ENCODE data around the gene HCRTR1. TPM values are rescaled to one million over a fixed set of nuclear protein-coding genes. Genes with fewer than 3 reads are reported as not detected.

The HCRTR1 gene
- total RNA-seq, 2 experiments from 2014 or later = not detected

GRCh38 chr1:31671147-31671546 is 53.7 kb downstream of the HCRTR1 start:
- no peaks in the 10 kb centered on the region for H3K36me3 Mint-ChIP-seq
- peaks cover 21% of the 10 kb centered on the region for H3K27me3 Mint-ChIP-seq
- no peak overlapping the region for H3K27ac Mint-ChIP-seq
- ChIA-PET POLR2A (no interaction called here), CTCF (interaction anchor here (1.0 to 1.8 kb wide), 5 partner anchors 8 to 118 kb away, joined by 3 to 6 read pairs (median 3); no protein-coding TSS in a partner anchor)
- H3K9me3 Mint-ChIP-seq = no peaks in the 10 kb centered on the region
- intact Hi-C loops (cut with micrococcal nuclease) = no loop called here
- DNase-seq = no peak
- no peak overlapping the region for H3K4me3 Mint-ChIP-seq
- peaks cover 11% of the 10 kb centered on the region for H3K4me1 Mint-ChIP-seq (ENCODE audit: low read depth)

GRCh38 chr1:31671561-31672201 is 54.2 kb downstream of the HCRTR1 start:
- CTCF ChIA-PET = interaction anchor here (1.0 to 1.8 kb wide), 4 partner anchors 9 to 117 kb away, joined by 3 to 6 read pairs (median 4); no protein-coding TSS in a partner anchor
- H3K27ac Mint-ChIP-seq = no peak overlapping the region
- intact Hi-C loops (cut with micrococcal nuclease) = no loop called here
- no peak for DNase-seq
- H3K4me1 Mint-ChIP-seq (ENCODE audit: low read depth) = peaks cover 11% of the 10 kb centered on the region
- peaks cover 21% of the 10 kb centered on the region for H3K27me3 Mint-ChIP-seq
- no peak overlapping the region for H3K4me3 Mint-ChIP-seq
- POLR2A ChIA-PET = no interaction called here
- no peaks in the 10 kb centered on the region for H3K36me3 Mint-ChIP-seq
- H3K9me3 Mint-ChIP-seq = no peaks in the 10 kb centered on the region

- Mint-ChIP-seq H3K4me3 (no peak overlapping the region), H3K4me1 (ENCODE audit: low read depth) (peaks cover 11% of the 10 kb centered on the region), H3K27ac (no peak overlapping the region), H3K9me3 (no peaks in the 10 kb centered on the region), H3K27me3 (peaks cover 23% of the 10 kb centered on the region), H3K36me3 (no peaks in the 10 kb centered on the region)
- ChIA-PET CTCF (interaction anchor here (1.0 kb wide), 1 partner anchor 72 kb away, joined by 3 read pairs; no protein-coding TSS in a partner anchor), POLR2A (no interaction called here)
- intact Hi-C loops (cut with micrococcal nuclease) = no loop called here
- no peak for DNase-seq
Measured at GRCh38 chr1:31672986-31673385, 55.5 kb downstream of the HCRTR1 start.

- H3K36me3 Mint-ChIP-seq = no peaks in the 10 kb centered on the region
- no peak overlapping the region for H3K27ac Mint-ChIP-seq
- H3K4me3 Mint-ChIP-seq = no peak overlapping the region
- no peaks in the 10 kb centered on the region for H3K9me3 Mint-ChIP-seq
- H3K4me1 Mint-ChIP-seq (ENCODE audit: low read depth) = peaks cover 11% of the 10 kb centered on the region
- POLR2A ChIA-PET = no interaction called here
- peaks cover 23% of the 10 kb centered on the region for H3K27me3 Mint-ChIP-seq
- CTCF ChIA-PET = interaction anchor here (1.0 kb wide), 1 partner anchor 72 kb away, joined by 3 read pairs; no protein-coding TSS in a partner anchor
- intact Hi-C loops (cut with micrococcal nuclease) = no loop called here
- no peak for DNase-seq
Measured at GRCh38 chr1:31673433-31673832, 55.9 kb downstream of the HCRTR1 start.

GRCh38 chr1:31674626-31675025 is 57.1 kb downstream of the HCRTR1 start:
- Mint-ChIP-seq H3K9me3 (no peaks in the 10 kb centered on the region), H3K4me3 (no peak overlapping the region), H3K4me1 (ENCODE audit: low read depth) (peaks cover 7% of the 10 kb centered on the region), H3K27ac (no peak overlapping the region), H3K27me3 (peaks cover 13% of the 10 kb centered on the region), H3K36me3 (no peaks in the 10 kb centered on the region)
- no peak for DNase-seq
- intact Hi-C loops (cut with micrococcal nuclease) = no loop called here
- ChIA-PET CTCF (interaction anchor here (0.5 to 1.1 kb wide), 4 partner anchors 12 to 726 kb away, joined by 3 to 4 read pairs (median 3); no protein-coding TSS in a partner anchor), POLR2A (no interaction called here)

- Mint-ChIP-seq H3K9me3 (no peaks in the 10 kb centered on the region), H3K27ac (no peak overlapping the region), H3K4me1 (ENCODE audit: low read depth) (peaks cover 4% of the 10 kb centered on the region), H3K4me3 (no peak overlapping the region), H3K27me3 (peaks cover 9% of the 10 kb centered on the region), H3K36me3 (no peaks in the 10 kb centered on the region)
- no peak for DNase-seq
- ChIA-PET CTCF (interaction anchor here (0.5 to 1.1 kb wide), 5 partner anchors 12 to 725 kb away, joined by 3 to 4 read pairs (median 3); no protein-coding TSS in a partner anchor), POLR2A (no interaction called here)
- intact Hi-C loops (cut with micrococcal nuclease) = no loop called here
Measured at GRCh38 chr1:31675161-31675560, 57.7 kb downstream of the HCRTR1 start.

GRCh38 chr1:31675756-31676155 is 58.3 kb downstream of the HCRTR1 start:
- Mint-ChIP-seq H3K4me3 (no peak overlapping the region), H3K9me3 (no peaks in the 10 kb centered on the region), H3K27me3 (peaks cover 6% of the 10 kb centered on the region), H3K36me3 (no peaks in the 10 kb centered on the region), H3K27ac (no peak overlapping the region), H3K4me1 (ENCODE audit: low read depth) (peaks cover 2% of the 10 kb centered on the region)
- no peak for DNase-seq
- ChIA-PET CTCF (interaction anchor here (0.7 to 1.1 kb wide), 2 partner anchors 40 to 724 kb away, joined by 3 to 4 read pairs; no protein-coding TSS in a partner anchor), POLR2A (no interaction called here)
- intact Hi-C loops (cut with micrococcal nuclease) = no loop called here

Other genes with a start within 250 kb of the HCRTR1 start
- gene FABP3, start 244.6 kb upstream of the HCRTR1 start, total RNA-seq = not detected
- under 1 TPM; 0.29 to 0.34 TPM for gene SERINC2, start 204.5 kb upstream of the HCRTR1 start, total RNA-seq
- not detected for gene TINAGL1, start 41.2 kb upstream of the HCRTR1 start, total RNA-seq
- gene PEF1, start 27.2 kb downstream of the HCRTR1 start, total RNA-seq = 10 to 100 TPM; 55.3 to 56.4 TPM
- gene COL16A1, start 86.3 kb downstream of the HCRTR1 start, total RNA-seq = under 1 TPM; 0.12 to 0.45 TPM
- gene ADGRB2, start 146.7 kb downstream of the HCRTR1 start, total RNA-seq = 1 to 10 TPM; 1.6 to 1.7 TPM
- gene SPOCD1, start 198.3 kb downstream of the HCRTR1 start, total RNA-seq = under 1 TPM; 0.73 to 0.78 TPM

All from activated CD4-positive, alpha-beta memory T cell treated with anti-CD3 and anti-CD28 coated beads for 36 hours (primary cell).